Uterus (tissue), 4 donors: Measurements from ENCODE around the gene FOXP2. TPM values are rescaled to one million over a fixed set of nuclear protein-coding genes. Genes with fewer than 3 reads are reported as not detected.
"Not testable (repeated sequence)": the region's sequence is repeated elsewhere in the genome, so short reads cannot be mapped to it uniquely, and the experiment has no call there.

ENCODE experiments used
- DNase-seq, 2 donors: peaks; one replicate each; pipeline ENCODE4 v3.0.0-alpha.2; 2019 to 2020
- H3K27ac ChIP-seq, 2 donors: fragments of 200-600 bp; sonication (generic); 1 replicate in 1 of 2; 2 replicates in 1 of 2; pipeline ENCODE4 v1.5.1; 2016 to 2018
- H3K27me3 ChIP-seq, 2 donors: fragments of 200-600 bp; sonication (generic); one replicate each; pipeline ENCODE4 v1.5.1; 2018 to 2019; ENCODE audit warnings: control low read depth in 1 of 2
- H3K36me3 ChIP-seq, 2 donors: fragments of 200-600 bp; sonication (generic); one replicate each; pipeline ENCODE4 v1.5.1; 2019; ENCODE audit warnings: control low read depth in 1 of 2
- H3K4me1 ChIP-seq, 2 donors: fragments of 200-600 bp; sonication (generic); one replicate each; pipeline ENCODE4 v1.5.1; 2018 to 2019; ENCODE audit warnings: control low read depth in 1 of 2
- H3K4me3 ChIP-seq, 2 donors: fragments of 200-600 bp; sonication (generic); 1 replicate in 1 of 2; 2 replicates in 1 of 2; pipeline ENCODE4 v1.5.1; 2018 to 2019; ENCODE audit warnings: mild to moderate bottlenecking in 1 of 2
- H3K9me3 ChIP-seq, 2 donors: fragments of 200-600 bp; sonication (generic); one replicate each; pipeline ENCODE4 v1.5.1; 2019; ENCODE audit warnings: control low read depth in 1 of 2
- POLR2A ChIP-seq, 2 donors: fragments of 450-650 bp; IDR thresholded peaks; one replicate each; pipeline ENCODE4 v1.6.1; 2016; ENCODE audit warnings: antibody characterized with exemption in 2 of 2, mild to moderate bottlenecking in 1 of 2, moderate library complexity in 1 of 2
- intact Hi-C: fragments of 100-400 bp; cut with DNase I; formaldehyde crosslinking; loops from one replicate; pipeline ENCODE4 v1.15.1; 2023; ENCODE audit warnings: low total_unique reads
- total RNA-seq, 4 donors: library from RNA; depleted of rRNA in 3 of 4; stranded (reverse); fragments of >200 nt in 3 of 4; gene quantifications; one replicate each; pipeline versions ENCODE4 v1.1.0 to v1.2.4, GENCODE V29; 2014 to 2023
- TF ChIP-seq, protein P1 (sequence below), 4 experiments: fragments of 200-600 bp in 2 of 4; fragments of 450-650 bp in 2 of 4; sonication (generic) in 2 of 4; IDR thresholded peaks; one replicate each; pipeline ENCODE4 v1.5.1; 2016 to 2019; ENCODE audit warnings: antibody characterized with exemption in 4 of 4, mild to moderate bottlenecking in 2 of 4, moderate library complexity in 1 of 4
- donor health status: DM: yes; HTN: yes; CAD: no.

FOXP2 gene
- total RNA-seq, 4 donors from 2014 or later: 17.6 to 59.3 (median 24.9) TPM

DNA sequence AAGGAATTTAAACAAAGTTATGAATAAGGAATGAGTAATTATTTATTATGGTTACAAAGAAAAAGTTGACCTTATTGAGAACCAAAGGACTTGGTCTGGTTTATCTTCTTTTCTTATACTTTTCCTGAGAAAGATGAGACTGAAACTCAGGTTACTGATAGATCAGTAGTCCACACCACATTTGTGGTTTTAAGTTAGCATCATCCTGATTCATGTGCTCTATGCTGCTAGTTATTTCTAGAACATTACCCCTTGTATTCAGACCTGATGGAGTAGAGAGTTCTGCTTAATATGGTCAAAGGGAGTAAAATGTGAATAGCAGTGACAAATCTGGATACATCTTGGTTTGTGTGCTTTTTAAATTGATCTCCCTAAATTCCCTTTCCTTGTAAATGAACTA lies 63.8 kb downstream of the FOXP2 start:
- H3K4me1 ChIP-seq: peaks cover 0 to 4% of the 10 kb centered on the region in 2 donors
- no peak for DNase-seq
- H3K27me3 ChIP-seq: no peaks in the 10 kb centered on the region
- H3K27ac ChIP-seq: no peak overlapping the region
- H3K9me3 ChIP-seq: no peaks in the 10 kb centered on the region
- H3K4me3 ChIP-seq: no peak overlapping the region
- H3K36me3 ChIP-seq: no peaks in the 10 kb centered on the region
- TF ChIP-seq POLR2A (IDR thresholded peaks at IDR 0.05): no peak
- TF ChIP-seq, protein P1, sequence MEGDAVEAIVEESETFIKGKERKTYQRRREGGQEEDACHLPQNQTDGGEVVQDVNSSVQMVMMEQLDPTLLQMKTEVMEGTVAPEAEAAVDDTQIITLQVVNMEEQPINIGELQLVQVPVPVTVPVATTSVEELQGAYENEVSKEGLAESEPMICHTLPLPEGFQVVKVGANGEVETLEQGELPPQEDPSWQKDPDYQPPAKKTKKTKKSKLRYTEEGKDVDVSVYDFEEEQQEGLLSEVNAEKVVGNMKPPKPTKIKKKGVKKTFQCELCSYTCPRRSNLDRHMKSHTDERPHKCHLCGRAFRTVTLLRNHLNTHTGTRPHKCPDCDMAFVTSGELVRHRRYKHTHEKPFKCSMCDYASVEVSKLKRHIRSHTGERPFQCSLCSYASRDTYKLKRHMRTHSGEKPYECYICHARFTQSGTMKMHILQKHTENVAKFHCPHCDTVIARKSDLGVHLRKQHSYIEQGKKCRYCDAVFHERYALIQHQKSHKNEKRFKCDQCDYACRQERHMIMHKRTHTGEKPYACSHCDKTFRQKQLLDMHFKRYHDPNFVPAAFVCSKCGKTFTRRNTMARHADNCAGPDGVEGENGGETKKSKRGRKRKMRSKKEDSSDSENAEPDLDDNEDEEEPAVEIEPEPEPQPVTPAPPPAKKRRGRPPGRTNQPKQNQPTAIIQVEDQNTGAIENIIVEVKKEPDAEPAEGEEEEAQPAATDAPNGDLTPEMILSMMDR (IDR thresholded peaks at IDR 0.05): no peak
- intact Hi-C loops: no loop called here

DNA sequence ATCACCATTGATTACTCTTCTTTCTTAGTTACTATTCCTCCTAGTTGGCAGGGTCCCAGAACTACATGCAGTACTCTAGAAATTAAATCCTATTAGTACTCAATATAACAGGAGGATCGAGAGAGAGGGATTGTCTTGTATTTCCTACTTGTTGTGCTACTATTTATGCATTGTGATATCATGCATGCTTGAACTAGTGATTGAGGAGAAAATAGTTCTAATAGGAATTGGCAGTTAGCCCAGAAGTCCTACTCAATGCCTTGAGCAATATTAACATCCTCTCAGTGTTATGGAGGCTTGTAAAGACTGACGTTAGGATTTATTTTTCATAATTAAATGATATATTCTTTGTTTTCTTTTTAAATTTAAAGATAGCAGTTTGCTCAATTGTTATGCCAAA lies 67.4 kb downstream of the FOXP2 start:
- intact Hi-C loops: no loop called here
- Histone ChIP-seq H3K4me1 (peaks cover 0 to 4% of the 10 kb centered on the region in 2 donors), H3K36me3 (no peaks in the 10 kb centered on the region), H3K9me3 (no peaks in the 10 kb centered on the region), H3K27me3 (no peaks in the 10 kb centered on the region), H3K4me3 (no peak overlapping the region), H3K27ac (no peak overlapping the region)
- TF ChIP-seq POLR2A (IDR thresholded peaks at IDR 0.05): no peak
- TF ChIP-seq, protein P1 (IDR thresholded peaks at IDR 0.05): no peak
- DNase-seq: no peak

DNA sequence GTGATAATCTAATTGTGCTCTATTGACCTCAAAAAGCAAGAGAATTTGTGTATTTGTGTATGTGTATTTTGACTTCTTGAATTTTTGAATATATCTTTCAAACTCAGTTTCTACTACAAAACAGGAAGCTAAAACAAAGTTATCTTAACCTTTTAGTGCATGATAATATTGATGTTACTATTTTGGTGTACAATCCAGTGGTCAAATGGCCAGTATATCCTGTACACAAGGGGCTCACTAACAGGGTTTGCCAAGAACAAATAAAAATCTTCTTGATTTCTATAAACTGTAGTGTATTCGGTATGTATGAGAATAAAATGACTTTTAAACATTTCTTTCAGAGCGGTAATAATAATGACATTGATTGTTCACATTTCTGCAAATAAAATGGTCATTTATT lies 69.6 kb downstream of the FOXP2 start:
- intact Hi-C loops: no loop called here
- H3K4me1 ChIP-seq: peaks cover 0 to 4% of the 10 kb centered on the region in 2 donors
- H3K36me3 ChIP-seq: no peaks in the 10 kb centered on the region
- H3K4me3 ChIP-seq: no peak overlapping the region
- H3K9me3 ChIP-seq: no peaks in the 10 kb centered on the region
- H3K27me3 ChIP-seq: no peaks in the 10 kb centered on the region
- no peak for DNase-seq
- no peak overlapping the region for H3K27ac ChIP-seq
- TF ChIP-seq, protein P1 (IDR thresholded peaks at IDR 0.05): no peak
- TF ChIP-seq POLR2A (IDR thresholded peaks at IDR 0.05): no peak

DNA sequence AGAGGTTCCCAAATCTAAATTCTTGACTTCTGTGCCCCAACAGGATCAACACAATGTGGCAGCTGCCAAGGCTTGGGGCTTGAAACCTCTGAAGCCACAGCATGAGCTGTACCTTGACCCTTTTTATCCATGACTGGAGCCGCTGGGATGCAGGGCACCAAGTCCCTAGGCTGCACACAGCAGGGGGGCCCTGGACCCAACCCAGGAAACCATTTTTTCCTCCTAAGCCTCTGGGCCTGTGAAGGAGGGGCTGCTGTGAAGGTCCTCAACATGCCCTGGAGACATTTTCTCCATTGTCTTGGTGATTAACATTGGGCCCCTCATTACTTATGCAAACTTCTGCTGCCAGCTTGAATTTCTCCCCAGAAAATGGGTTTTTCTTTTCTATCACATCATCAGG lies 72.6 kb downstream of the FOXP2 start:
- DNase-seq: no peak
- H3K27ac ChIP-seq: no peak overlapping the region
- intact Hi-C loops: no loop called here
- H3K27me3 ChIP-seq: no peaks in the 10 kb centered on the region
- H3K4me1 ChIP-seq: no peaks in the 10 kb centered on the region
- no peaks in the 10 kb centered on the region for H3K36me3 ChIP-seq
- H3K9me3 ChIP-seq: no peaks in the 10 kb centered on the region
- no peak for TF ChIP-seq POLR2A (IDR thresholded peaks at IDR 0.05)
- TF ChIP-seq, protein P1 (IDR thresholded peaks at IDR 0.05): no peak
- H3K4me3 ChIP-seq: no peak overlapping the region

DNA sequence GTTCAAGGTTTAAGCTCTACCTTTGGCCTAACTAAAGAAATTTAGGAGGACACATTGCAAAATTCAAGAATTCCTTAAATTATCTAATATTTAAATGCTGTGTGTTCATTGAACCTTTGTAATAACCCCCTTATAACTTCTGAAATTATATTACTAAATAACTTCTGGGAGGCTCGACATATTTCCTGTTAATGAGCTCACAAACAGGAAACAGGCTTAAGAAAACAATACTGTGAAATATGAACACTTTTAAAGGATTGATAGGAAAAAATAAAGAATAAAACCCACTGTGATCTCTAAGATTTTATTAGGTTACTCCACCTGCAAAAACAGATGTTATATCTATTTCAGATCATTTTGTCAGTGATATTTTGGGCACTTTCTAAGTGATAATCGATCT lies 74.1 kb downstream of the FOXP2 start:
- no peaks in the 10 kb centered on the region for H3K9me3 ChIP-seq
- no peak overlapping the region for H3K4me3 ChIP-seq
- no peak for DNase-seq
- H3K27ac ChIP-seq: no peak overlapping the region
- intact Hi-C loops: no loop called here
- no peak for TF ChIP-seq POLR2A (IDR thresholded peaks at IDR 0.05)
- TF ChIP-seq, protein P1 (IDR thresholded peaks at IDR 0.05): no peak
- H3K36me3 ChIP-seq: no peaks in the 10 kb centered on the region
- no peaks in the 10 kb centered on the region for H3K4me1 ChIP-seq
- no peaks in the 10 kb centered on the region for H3K27me3 ChIP-seq

DNA sequence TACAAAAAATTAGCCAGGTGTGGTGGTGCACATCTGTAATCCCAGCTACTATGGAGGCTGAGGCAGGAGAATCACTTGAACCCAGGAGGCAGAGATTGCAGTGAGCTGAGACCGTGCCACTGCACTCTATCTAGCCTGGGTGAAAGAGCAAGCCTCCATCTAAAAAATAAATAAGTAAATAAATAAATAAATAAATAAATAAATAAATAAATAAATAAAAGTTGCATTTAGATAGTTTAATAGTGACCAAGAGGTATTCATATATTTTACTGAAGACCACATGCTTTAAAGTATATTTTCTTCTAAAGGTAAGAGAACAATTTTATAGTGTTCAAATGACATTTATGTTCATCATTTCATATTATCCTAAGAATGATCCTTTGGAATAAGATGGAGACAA lies 82.9 kb downstream of the FOXP2 start:
- H3K27me3 ChIP-seq, H3K36me3 ChIP-seq, H3K4me1 ChIP-seq, H3K9me3 ChIP-seq, intact Hi-C loops, DNase-seq, H3K27ac ChIP-seq, H3K4me3 ChIP-seq: not testable (repeated sequence)
